HepG2 (cell line): ENCODE data around the gene MRNIP. TPM values are rescaled to one million over a fixed set of nuclear protein-coding genes. Genes with fewer than 3 reads are reported as not detected.
A peak's percentile ranks its signal among the peaks of the same experiment; 100 is the strongest.

Source experiments
- BORCS8-MEF2B ChIP-seq: sonication (generic); formaldehyde crosslinking; IDR thresholded peaks from 2 replicates; pipeline ENCODE4 v1.8.0; 2022; ENCODE audit warnings: mild to moderate bottlenecking, missing genetic modification reagents
- CEBPB ChIP-seq: IDR thresholded peaks from 2 replicates; pipeline ENCODE4 v1.6.1; 2011; ENCODE audit warnings: low read depth, low read length, improper control_type of control experiment, borderline replicate concordance
- DMAP1 ChIP-seq: IDR thresholded peaks from 2 replicates; pipeline ENCODE4 v1.6.1; 2016
- HDAC2 ChIP-seq: sonication (generic); formaldehyde crosslinking; IDR thresholded peaks from 2 replicates; pipeline ENCODE4 v1.4.0; 2020; ENCODE audit warnings: missing genetic modification reagents
- HOXA9 ChIP-seq: sonication (generic); formaldehyde crosslinking; IDR thresholded peaks from 2 replicates; pipeline ENCODE4 v1.8.1; 2022; ENCODE audit warnings: missing genetic modification reagents, mild to moderate bottlenecking, moderate library complexity, borderline replicate concordance
- KDM6A ChIP-seq: IDR thresholded peaks from 2 replicates; pipeline ENCODE4 v1.6.1; 2016; ENCODE audit warnings: low read depth
- KMT2B ChIP-seq: IDR thresholded peaks from 2 replicates; pipeline ENCODE4 v1.6.1; 2016; ENCODE audit warnings: missing genetic modification reagents, missing compliant biosample characterization
- MAZ ChIP-seq, 2 experiments: sonication (generic) in 1 of 2; formaldehyde crosslinking in 1 of 2; IDR thresholded peaks; 2 replicates each; pipeline versions ENCODE4 v1.5.0 to v1.6.1; 2012 to 2020; ENCODE audit warnings: low read depth in 2 of 2, mild to moderate bottlenecking in 2 of 2, borderline replicate concordance in 1 of 2, improper control_type of control experiment in 1 of 2, low read length in 1 of 2, missing genetic modification reagents in 1 of 2, moderate library complexity in 1 of 2
- MTA3 ChIP-seq: sonication (generic); formaldehyde crosslinking; IDR thresholded peaks from 2 replicates; pipeline ENCODE4 v1.4.0; 2020; ENCODE audit warnings: missing genetic modification reagents
- POLR2AphosphoS5 ChIP-seq: IDR thresholded peaks from 2 replicates; pipeline ENCODE4 v1.6.1; 2012; ENCODE audit warnings: low read depth, low read length
- SALL1 ChIP-seq: sonication (generic); formaldehyde crosslinking; IDR thresholded peaks from 2 replicates; pipeline ENCODE4 v1.8.0; 2022; ENCODE audit warnings: mild to moderate bottlenecking, missing genetic modification reagents
- SALL2 ChIP-seq: sonication (generic); formaldehyde crosslinking; IDR thresholded peaks from 2 replicates; pipeline ENCODE4 v1.8.1; 2023; ENCODE audit warnings: mild to moderate bottlenecking, missing genetic modification reagents, inconsistent platforms
- SIN3A ChIP-seq: IDR thresholded peaks from 2 replicates; pipeline ENCODE4 v1.6.1; 2011; ENCODE audit warnings: low read depth, mild to moderate bottlenecking, control low read depth, low read length, borderline replicate concordance
- ZC3H4 ChIP-seq: sonication (generic); formaldehyde crosslinking; IDR thresholded peaks from 2 replicates; pipeline ENCODE4 v1.4.0; 2020; ENCODE audit warnings: missing genetic modification reagents, borderline replicate concordance
- ZFP62 ChIP-seq: sonication (generic); formaldehyde crosslinking; IDR thresholded peaks from 2 replicates; pipeline ENCODE4 v1.4.0; 2020; ENCODE audit warnings: missing genetic modification reagents
- ZNF232 ChIP-seq: sonication (generic); formaldehyde crosslinking; IDR thresholded peaks from 2 replicates; pipeline ENCODE4 v1.4.0; 2020; ENCODE audit warnings: missing genetic modification reagents, borderline replicate concordance
- ZNF441 ChIP-seq: sonication (generic); formaldehyde crosslinking; IDR thresholded peaks from 2 replicates; pipeline ENCODE4 v1.7.0; 2021; ENCODE audit warnings: missing genetic modification reagents, borderline replicate concordance
- ZNF501 ChIP-seq: sonication (generic); formaldehyde crosslinking; IDR thresholded peaks from 2 replicates; pipeline ENCODE4 v1.5.1; 2020; ENCODE audit warnings: mild to moderate bottlenecking, moderate library complexity, missing genetic modification reagents
- ZNF570 ChIP-seq: sonication (generic); formaldehyde crosslinking; IDR thresholded peaks from 2 replicates; pipeline ENCODE4 v1.4.0; 2020; ENCODE audit warnings: mild to moderate bottlenecking, missing genetic modification reagents, borderline replicate concordance
- ZNF674 ChIP-seq: sonication (generic); formaldehyde crosslinking; IDR thresholded peaks from 2 replicates; pipeline ENCODE4 v1.5.0; 2020; ENCODE audit warnings: low read depth, mild to moderate bottlenecking, missing genetic modification reagents
- ZNF678 ChIP-seq: sonication (generic); formaldehyde crosslinking; IDR thresholded peaks from 2 replicates; pipeline ENCODE4 v1.4.0; 2020; ENCODE audit warnings: mild to moderate bottlenecking, missing genetic modification reagents
- ZNF737 ChIP-seq: sonication (generic); formaldehyde crosslinking; IDR thresholded peaks from 2 replicates; pipeline ENCODE4 v1.5.0; 2020; ENCODE audit warnings: missing genetic modification reagents, mild to moderate bottlenecking, borderline replicate concordance
- ZSCAN20 ChIP-seq: sonication (generic); formaldehyde crosslinking; IDR thresholded peaks from 2 replicates; pipeline ENCODE4 v1.4.0; 2020; ENCODE audit warnings: missing genetic modification reagents, mild to moderate bottlenecking, borderline replicate concordance
- polyA plus RNA-seq, 8 experiments: library from polyadenylated mRNA; depleted of rRNA in 3 of 8; stranded (reverse) in 7 of 8; unstranded in 1 of 8; fragments of >200 nt; fragmentation: Illumina TruSeq in 4 of 8; extraction: Trizol in 4 of 8; gene quantifications; 2 replicates each; pipeline versions ENCODE4 v1.2.1 to v1.2.3, GENCODE V29; 2011 to 2016; ENCODE audit warnings: low read depth in 4 of 8, missing spikeins in 1 of 8, mixed read lengths in 1 of 8; ENCODE audit not compliant: insufficient read depth in 1 of 8
- total RNA-seq, 5 experiments: library from RNA; depleted of rRNA; stranded (reverse); fragments of >200 nt; fragmentation: Illumina TruSeq; extraction: Trizol; gene quantifications; 2 replicates each; pipeline ENCODE4 v1.2.3, GENCODE V29; 2016; ENCODE audit warnings: low read depth in 1 of 5
- TF ChIP-seq, protein P1 (sequence below): sonication (generic); formaldehyde crosslinking; conservative IDR thresholded peaks from 2 replicates; pipeline ENCODE4 v1.4.0; 2020; ENCODE audit warnings: missing genetic modification reagents
- TF ChIP-seq, protein P2 (sequence below): IDR thresholded peaks from 2 replicates; pipeline ENCODE4 v1.6.1; 2016; ENCODE audit warnings: missing compliant biosample characterization, missing genetic modification reagents, borderline replicate concordance
- TF ChIP-seq, protein P3 (sequence below): sonication (generic); formaldehyde crosslinking; IDR thresholded peaks from 2 replicates; pipeline ENCODE4 v1.5.0; 2020; ENCODE audit warnings: mild to moderate bottlenecking, missing genetic modification reagents, moderate library complexity

Gene MRNIP
- total and polyA plus RNA-seq, 2 of the 13 experiments (the other 11 are each of a cell fraction or from before 2014, with no cell fraction given): 15.5 to 34.1 TPM

DNA sequence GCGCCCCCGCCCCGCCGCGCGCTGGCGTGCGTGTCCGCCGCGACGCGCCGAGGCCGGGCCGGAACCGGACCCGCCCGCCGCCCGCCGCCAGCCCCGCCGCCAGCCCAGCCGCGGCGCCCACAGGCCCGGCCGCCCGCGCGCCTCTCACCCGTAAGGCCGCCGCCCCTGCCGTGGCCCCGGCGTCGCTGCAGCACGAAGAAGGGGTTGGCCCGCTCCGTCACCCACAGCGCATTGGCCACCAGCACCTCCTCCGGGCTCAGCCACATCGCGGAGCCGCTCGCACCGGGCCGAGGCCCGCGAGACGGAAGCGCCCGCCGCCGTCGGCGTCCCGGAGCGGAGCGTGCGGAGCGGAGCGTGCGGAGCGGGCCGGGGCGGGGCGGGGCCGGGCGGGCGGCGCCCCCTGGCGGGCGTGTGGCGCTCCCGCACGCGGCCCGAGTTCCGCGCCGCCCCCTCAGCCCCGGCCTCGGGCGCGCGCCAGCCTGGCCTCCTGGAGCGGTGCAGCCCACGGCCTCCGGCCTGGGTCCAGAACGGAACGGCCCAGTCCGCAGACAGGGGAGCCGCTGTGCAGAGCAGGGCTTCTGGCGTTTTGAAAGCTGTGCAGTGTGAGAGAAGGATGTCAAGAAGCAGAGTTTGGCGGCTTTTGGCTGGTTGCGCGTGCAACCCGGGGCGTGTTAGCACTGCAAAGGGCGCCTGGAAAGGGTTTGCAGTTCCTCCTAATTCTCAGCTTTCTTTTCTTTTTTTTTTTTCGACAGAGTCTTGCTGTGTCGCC is 49.1 kb upstream of the MRNIP start, which contains the start of gene TBC1D9B (continued):
- TF ChIP-seq, protein P1, sequence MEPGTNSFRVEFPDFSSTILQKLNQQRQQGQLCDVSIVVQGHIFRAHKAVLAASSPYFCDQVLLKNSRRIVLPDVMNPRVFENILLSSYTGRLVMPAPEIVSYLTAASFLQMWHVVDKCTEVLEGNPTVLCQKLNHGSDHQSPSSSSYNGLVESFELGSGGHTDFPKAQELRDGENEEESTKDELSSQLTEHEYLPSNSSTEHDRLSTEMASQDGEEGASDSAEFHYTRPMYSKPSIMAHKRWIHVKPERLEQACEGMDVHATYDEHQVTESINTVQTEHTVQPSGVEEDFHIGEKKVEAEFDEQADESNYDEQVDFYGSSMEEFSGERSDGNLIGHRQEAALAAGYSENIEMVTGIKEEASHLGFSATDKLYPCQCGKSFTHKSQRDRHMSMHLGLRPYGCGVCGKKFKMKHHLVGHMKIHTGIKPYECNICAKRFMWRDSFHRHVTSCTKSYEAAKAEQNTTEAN (CRISPR knock-in tag): 0 out of 2 replicates have a peak, but pooled peaks have one; percentile 24
- TF ChIP-seq MTA3 (CRISPR knock-in tag): no peak
- peak; percentile 49 for TF ChIP-seq SALL1
- TF ChIP-seq SIN3A: peak; percentile 33; the same call in 1 of the 2 replicates
- TF ChIP-seq HDAC2 (CRISPR knock-in tag): peak; percentile 22; the same call in 1 of the 2 replicates
- peak; percentile 6; the same call in 1 of the 2 replicates for TF ChIP-seq DMAP1 (CRISPR knock-in tag)
- peak; percentile 39; the same call in 1 of the 2 replicates for TF ChIP-seq ZNF678 (CRISPR knock-in tag)
- peak; percentile 63; the same call in 1 of the 2 replicates for TF ChIP-seq BORCS8-MEF2B (CRISPR knock-in tag)
- peak; percentile 14; the same call in 1 of the 2 replicates for TF ChIP-seq ZNF232
- TF ChIP-seq ZNF570: no peak
- TF ChIP-seq, protein P2, sequence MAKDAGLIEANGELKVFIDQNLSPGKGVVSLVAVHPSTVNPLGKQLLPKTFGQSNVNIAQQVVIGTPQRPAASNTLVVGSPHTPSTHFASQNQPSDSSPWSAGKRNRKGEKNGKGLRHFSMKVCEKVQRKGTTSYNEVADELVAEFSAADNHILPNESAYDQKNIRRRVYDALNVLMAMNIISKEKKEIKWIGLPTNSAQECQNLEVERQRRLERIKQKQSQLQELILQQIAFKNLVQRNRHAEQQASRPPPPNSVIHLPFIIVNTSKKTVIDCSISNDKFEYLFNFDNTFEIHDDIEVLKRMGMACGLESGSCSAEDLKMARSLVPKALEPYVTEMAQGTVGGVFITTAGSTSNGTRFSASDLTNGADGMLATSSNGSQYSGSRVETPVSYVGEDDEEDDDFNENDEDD (CRISPR knock-in tag): peak; percentile 30; the same call in 1 of the 2 replicates
- peak; percentile 46; the same call in 1 of the 2 replicates for TF ChIP-seq SALL2 (CRISPR knock-in tag)
- peak; percentile 60 for TF ChIP-seq POLR2AphosphoS5
- TF ChIP-seq MAZ (IDR thresholded peaks at IDR 0.05; ENCODE audit: borderline replicate concordance, low read depth, low read length): 0 out of 2 replicates have a peak, but pooled peaks have one; percentile 21
- peak; percentile 76 for TF ChIP-seq MAZ (CRISPR knock-in tag; IDR thresholded peaks at IDR 0.05; ENCODE audit: low read depth)
- TF ChIP-seq ZNF737: no peak
- TF ChIP-seq CEBPB: no peak
- peak; percentile 44; the same call in 1 of the 2 replicates for TF ChIP-seq ZNF501
- TF ChIP-seq HOXA9: 0 out of 2 replicates have a peak, but pooled peaks have one; percentile 45
- TF ChIP-seq KDM6A: no peak
- no peak for TF ChIP-seq ZNF674
- TF ChIP-seq ZSCAN20 (CRISPR knock-in tag): no peak
- no peak for TF ChIP-seq ZC3H4
- TF ChIP-seq KMT2B: peak; percentile 8; the same call in 1 of the 2 replicates
- TF ChIP-seq ZNF441: peak; percentile 59; the same call in 1 of the 2 replicates
- no peak for TF ChIP-seq ZFP62 (CRISPR knock-in tag)
- TF ChIP-seq, protein P3, sequence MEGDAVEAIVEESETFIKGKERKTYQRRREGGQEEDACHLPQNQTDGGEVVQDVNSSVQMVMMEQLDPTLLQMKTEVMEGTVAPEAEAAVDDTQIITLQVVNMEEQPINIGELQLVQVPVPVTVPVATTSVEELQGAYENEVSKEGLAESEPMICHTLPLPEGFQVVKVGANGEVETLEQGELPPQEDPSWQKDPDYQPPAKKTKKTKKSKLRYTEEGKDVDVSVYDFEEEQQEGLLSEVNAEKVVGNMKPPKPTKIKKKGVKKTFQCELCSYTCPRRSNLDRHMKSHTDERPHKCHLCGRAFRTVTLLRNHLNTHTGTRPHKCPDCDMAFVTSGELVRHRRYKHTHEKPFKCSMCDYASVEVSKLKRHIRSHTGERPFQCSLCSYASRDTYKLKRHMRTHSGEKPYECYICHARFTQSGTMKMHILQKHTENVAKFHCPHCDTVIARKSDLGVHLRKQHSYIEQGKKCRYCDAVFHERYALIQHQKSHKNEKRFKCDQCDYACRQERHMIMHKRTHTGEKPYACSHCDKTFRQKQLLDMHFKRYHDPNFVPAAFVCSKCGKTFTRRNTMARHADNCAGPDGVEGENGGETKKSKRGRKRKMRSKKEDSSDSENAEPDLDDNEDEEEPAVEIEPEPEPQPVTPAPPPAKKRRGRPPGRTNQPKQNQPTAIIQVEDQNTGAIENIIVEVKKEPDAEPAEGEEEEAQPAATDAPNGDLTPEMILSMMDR (CRISPR knock-in tag): peak; percentile 36; the same call in 1 of the 2 replicates
